Hematopoietic multipotent progenitor cell treated with erythropoietin and hydrocortisone succinate and interleukin-3 and kit ligand, for 4 days (in vitro differentiated cells): ENCODE data around the gene HLA-F.

Experiments used
- DNase-seq: peaks from one replicate; pipeline ENCODE4 v3.0.0-alpha.2; 2015

Gene HLA-F

GRCh38 chr6:29764422-29765196 lies 41.4 kb downstream of the HLA-F start:
- no peak for DNase-seq

GRCh38 chr6:29769336-29769735 lies 46.1 kb downstream of the HLA-F start:
- DNase-seq = no peak

GRCh38 chr6:29770306-29770705 lies 47.1 kb downstream of the HLA-F start:
- DNase-seq = no peak

- DNase-seq = no peak
Observed at GRCh38 chr6:29776684-29777083, 53.5 kb downstream of the HLA-F start.
